GM12891 (cell line): Measurements from ENCODE around the gene KRT1.

Experiments
- PAX5 ChIP-seq: IDR thresholded peaks from 2 replicates; pipeline ENCODE4 v1.6.1; 2011; ENCODE audit warnings: low read length, moderate library complexity, mild to moderate bottlenecking; ENCODE audit not compliant: insufficient read depth, severe bottlenecking
- POLR2A ChIP-seq: IDR thresholded peaks from 2 replicates; pipeline ENCODE4 v1.6.1; 2011; ENCODE audit warnings: low read depth, low read length, control low read depth
- POLR2AphosphoS5 ChIP-seq: IDR thresholded peaks from 2 replicates; pipeline ENCODE4 v1.6.1; 2011; ENCODE audit warnings: low read depth, low read length, control low read depth
- SPI1 ChIP-seq: IDR thresholded peaks from 2 replicates; pipeline ENCODE4 v1.6.1; 2011; ENCODE audit warnings: low read depth, low read length, control low read depth

DNA sequence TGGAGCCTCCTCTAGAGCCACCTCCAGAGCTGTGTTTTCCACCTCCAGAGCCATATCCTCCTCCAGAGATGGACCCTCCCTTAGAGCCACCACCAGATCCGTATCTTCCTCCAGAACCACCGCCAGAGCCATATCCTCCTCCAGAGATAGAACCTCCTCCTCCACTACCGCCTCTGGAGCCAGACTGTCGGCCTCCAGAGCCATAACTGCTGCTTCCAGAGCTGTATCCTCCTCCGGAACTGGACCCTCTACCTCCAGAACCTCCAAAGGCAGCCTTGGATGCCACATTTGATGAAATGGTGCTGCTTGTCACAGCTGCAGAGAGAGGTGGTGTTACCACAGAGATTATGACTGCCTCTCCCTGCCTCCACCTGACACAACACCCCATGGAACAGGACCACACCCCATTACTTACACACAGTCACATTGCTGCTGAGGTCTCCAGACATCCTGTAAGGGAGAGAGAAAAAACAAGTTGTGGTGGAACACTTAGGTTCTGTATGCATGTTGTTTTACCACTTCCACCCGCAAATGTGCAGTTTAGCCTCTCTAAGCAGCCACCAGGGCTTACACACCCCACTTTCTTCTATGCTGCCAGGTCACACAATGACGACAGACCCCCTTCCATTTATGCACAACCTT is 35.0 kb downstream of the KRT1 start:
- TF ChIP-seq POLR2A (no peak), POLR2AphosphoS5 (no peak), PAX5 (no peak), SPI1 (no peak)
